OCI-LY3 (cell line): Measurements from ENCODE around the gene DHX36.

ENCODE experiments used
- EZH2phosphoT487 ChIP-seq: fragments of 200-600 bp; shearing (Covaris generic); IDR thresholded peaks from 2 replicates; pipeline ENCODE4 v1.6.1; 2018; ENCODE audit warnings: antibody characterized with exemption, mixed run types, low read depth
- TF ChIP-seq, protein P1 (sequence below): fragments of 200-600, 300-600 bp; sonication (generic); IDR thresholded peaks from 2 replicates; pipeline ENCODE4 v1.5.1; 2014; ENCODE audit warnings: antibody characterized with exemption, low read length, low read depth

DNA sequence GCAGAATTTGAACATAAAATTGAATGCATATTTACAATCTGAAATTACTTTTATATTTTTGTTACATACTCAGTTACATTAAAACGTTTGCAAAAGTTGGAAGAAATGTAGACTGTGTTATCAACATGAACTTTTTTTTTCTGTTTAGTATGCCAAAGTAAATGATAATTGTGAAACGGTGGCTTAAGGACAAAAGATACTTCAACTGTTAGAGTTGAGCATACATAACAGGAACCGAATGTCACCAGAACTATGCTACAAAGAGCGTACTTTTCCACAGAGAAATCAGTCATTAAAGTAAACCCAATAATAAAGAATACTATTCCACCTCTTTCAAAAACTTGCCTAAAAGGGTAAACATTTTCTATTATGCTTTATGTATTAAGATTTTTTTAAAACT lies 14.3 kb upstream of the DHX36 start:
- TF ChIP-seq, protein P1, sequence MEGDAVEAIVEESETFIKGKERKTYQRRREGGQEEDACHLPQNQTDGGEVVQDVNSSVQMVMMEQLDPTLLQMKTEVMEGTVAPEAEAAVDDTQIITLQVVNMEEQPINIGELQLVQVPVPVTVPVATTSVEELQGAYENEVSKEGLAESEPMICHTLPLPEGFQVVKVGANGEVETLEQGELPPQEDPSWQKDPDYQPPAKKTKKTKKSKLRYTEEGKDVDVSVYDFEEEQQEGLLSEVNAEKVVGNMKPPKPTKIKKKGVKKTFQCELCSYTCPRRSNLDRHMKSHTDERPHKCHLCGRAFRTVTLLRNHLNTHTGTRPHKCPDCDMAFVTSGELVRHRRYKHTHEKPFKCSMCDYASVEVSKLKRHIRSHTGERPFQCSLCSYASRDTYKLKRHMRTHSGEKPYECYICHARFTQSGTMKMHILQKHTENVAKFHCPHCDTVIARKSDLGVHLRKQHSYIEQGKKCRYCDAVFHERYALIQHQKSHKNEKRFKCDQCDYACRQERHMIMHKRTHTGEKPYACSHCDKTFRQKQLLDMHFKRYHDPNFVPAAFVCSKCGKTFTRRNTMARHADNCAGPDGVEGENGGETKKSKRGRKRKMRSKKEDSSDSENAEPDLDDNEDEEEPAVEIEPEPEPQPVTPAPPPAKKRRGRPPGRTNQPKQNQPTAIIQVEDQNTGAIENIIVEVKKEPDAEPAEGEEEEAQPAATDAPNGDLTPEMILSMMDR, result no peak
- no peak for TF ChIP-seq EZH2phosphoT487
